K562 (cell line): ENCODE data around the gene BGLAP. TPM values are rescaled to one million over a fixed set of nuclear protein-coding genes. Genes with fewer than 3 reads are reported as not detected.
A peak's percentile ranks its signal among the peaks of the same experiment; 100 is the strongest.

Experiments used
- ATAC-seq: fragments of 200-7000 bp; cut with Tn5 transposase; 3 replicates; pipeline ENCODE4 v1.9.1; 2020; ENCODE audit warnings: moderate library complexity
- BruUV-seq: library from RNA; stranded (reverse); fragments of 400-500 nt; replicated peaks from 2 replicates; lab custom pipeline; 2021; lab: Mats Ljungman, UMichigan
- CTCF ChIA-PET: fragments of 300-600 bp; formaldehyde crosslinking; extraction: SDS; loops from one replicate; lab custom pipeline; 2021; ENCODE audit warnings: low intra/inter-chr PET ratio; lab: Yijun Ruan, JAX
- POLR2A ChIA-PET: fragments of 300-600, 350-650 bp; sonication (Branson Sonifier 250); formaldehyde crosslinking; extraction: SDS; loops from one replicate; lab custom pipeline; 2021; ENCODE audit warnings: antibody characterized with exemption, inconsistent platforms; lab: Yijun Ruan, JAX
- DNase-seq, 4 experiments: peaks; one replicate each; pipeline versions ENCODE4 v3.0.0 to v3.0.0-alpha.2; 2011 to 2018; ENCODE audit warnings: low spot score in 3 of 4, mixed read lengths in 3 of 4; ENCODE audit errors: extremely low read depth in 1 of 4
- FAIRE-seq: peaks from 2 replicates; lab custom pipeline; 2011; peaks lifted over from hg19 to GRCh38; lab: Jason Lieb, UNC
- H2AFZ ChIP-seq: 2 replicates; pipeline ENCODE4 v1.6.0; 2011; ENCODE audit warnings: low read depth, low read length, control low read depth, inconsistent platforms
- H3K27ac ChIP-seq: fragments of 200-600 bp; 3 replicates; pipeline ENCODE4 v1.8.0; 2011; ENCODE audit warnings: low read depth, mild to moderate bottlenecking, control low read depth, inconsistent platforms, low read length, moderate library complexity, mixed read lengths; ENCODE audit errors: extremely low read depth
- H3K27me3 ChIP-seq, 2 experiments: fragments of 300-600 bp in 1 of 2; 2 replicates in 1 of 2; 3 replicates in 1 of 2; pipeline versions ENCODE4 v1.6.0 to v1.8.0; 2011; ENCODE audit warnings: inconsistent platforms in 2 of 2, low read length in 2 of 2, mild to moderate bottlenecking in 1 of 2, mixed read lengths in 1 of 2, moderate library complexity in 1 of 2; ENCODE audit not compliant: control insufficient read depth in 2 of 2, insufficient read depth in 2 of 2
- H3K36me3 ChIP-seq: fragments of 300-600 bp; 3 replicates; pipeline ENCODE4 v1.8.0; 2011; ENCODE audit warnings: mild to moderate bottlenecking, low read length, inconsistent platforms; ENCODE audit not compliant: control insufficient read depth, insufficient read depth
- H3K4me1 ChIP-seq, 2 experiments: fragments of 200-600 bp in 1 of 2; replicated peaks in 1 of 2; 2 replicates in 1 of 2; 3 replicates in 1 of 2; pipeline versions ENCODE4 v1.5.1 to v1.8.0; 2011; ENCODE audit warnings: inconsistent platforms in 2 of 2, low read length in 2 of 2, mild to moderate bottlenecking in 1 of 2, mixed read lengths in 1 of 2, moderate library complexity in 1 of 2; ENCODE audit not compliant: control insufficient read depth in 2 of 2, insufficient read depth in 2 of 2
- H3K4me2 ChIP-seq: 2 replicates; pipeline ENCODE4 v1.6.1; 2011; ENCODE audit warnings: low read length, control low read depth, inconsistent platforms, mixed read lengths; ENCODE audit not compliant: insufficient read depth
- H3K4me3 ChIP-seq: fragments of 200-600 bp; sonication (generic), shearing (Covaris generic); 2 replicates; pipeline ENCODE4 v1.5.1; 2016; ENCODE audit warnings: control low read depth, inconsistent platforms
- H3K79me2 ChIP-seq: fragments of 200-600 bp; 3 replicates; pipeline ENCODE4 v1.8.0; 2011; ENCODE audit warnings: low read length, inconsistent platforms; ENCODE audit not compliant: control insufficient read depth, insufficient read depth
- H3K9ac ChIP-seq, 2 experiments: 2 replicates each; pipeline versions ENCODE4 v1.6.0 to v1.6.1; 2011; ENCODE audit warnings: low read depth in 2 of 2, low read length in 2 of 2, control low read depth in 1 of 2, inconsistent platforms in 1 of 2, mild to moderate bottlenecking in 1 of 2, mixed read lengths in 1 of 2; ENCODE audit not compliant: insufficient read depth in 1 of 2
- H3K9me1 ChIP-seq: one replicate; pipeline ENCODE4 v1.6.0; 2011; ENCODE audit warnings: inconsistent platforms, mild to moderate bottlenecking, low read length, moderate library complexity; ENCODE audit not compliant: control insufficient read depth, insufficient read depth
- H3K9me3 ChIP-seq: replicated peaks from 2 replicates; pipeline ENCODE4 v1.5.1; 2011; ENCODE audit warnings: low read depth, low read length, inconsistent platforms; ENCODE audit not compliant: control insufficient read depth, insufficient read depth
- H4K20me1 ChIP-seq: replicated peaks from 2 replicates; pipeline ENCODE4 v1.6.1; 2011; ENCODE audit warnings: low read length, inconsistent platforms, mixed read lengths; ENCODE audit not compliant: control insufficient read depth, insufficient read depth
- CBFA2T2 ChIP-seq: fragments of 450-650 bp; conservative IDR thresholded peaks from 2 replicates; pipeline ENCODE4 v1.6.1; 2017; ENCODE audit warnings: mild to moderate bottlenecking
- CEBPB ChIP-seq: fragments of 450-650 bp; IDR thresholded peaks from 2 replicates; pipeline ENCODE4 v1.6.1; 2016; ENCODE audit warnings: missing genetic modification characterization, missing compliant biosample characterization
- CEBPG ChIP-seq, 3 experiments: fragments of 200-800 bp in 1 of 3; sonication (Bioruptor generic) in 1 of 3; sonication (generic) in 1 of 3; formaldehyde crosslinking in 1 of 3; IDR thresholded peaks in 2 of 3; conservative IDR thresholded peaks in 1 of 3; 2 replicates each; pipeline versions ENCODE4 v1.6.1 to v1.8.0; 2016 to 2022; ENCODE audit warnings: missing compliant biosample characterization in 2 of 3, missing genetic modification characterization in 2 of 3, mild to moderate bottlenecking in 1 of 3, missing genetic modification reagents in 1 of 3
- EP300 ChIP-seq: IDR thresholded peaks from 2 replicates; pipeline ENCODE4 v1.6.1; 2012; ENCODE audit warnings: low read length, improper control_type of control experiment
- FOS ChIP-seq: IDR thresholded peaks from 3 replicates; pipeline ENCODE4 v1.6.1; 2011; ENCODE audit not compliant: insufficient read length; ENCODE audit errors: extremely low read depth
- GATAD2B ChIP-seq: fragments of 450-650 bp; IDR thresholded peaks from 2 replicates; pipeline ENCODE4 v1.6.1; 2017; ENCODE audit warnings: mild to moderate bottlenecking, borderline replicate concordance
- HEY1 ChIP-seq: fragments of 250-450 bp; sonication (Bioruptor Pico); IDR thresholded peaks from 2 replicates; pipeline ENCODE4 v1.5.0; 2020; ENCODE audit warnings: mild to moderate bottlenecking, moderate library complexity, borderline replicate concordance
- HMG20A ChIP-seq: fragments of 450-650 bp; formaldehyde crosslinking; conservative IDR thresholded peaks from 2 replicates; pipeline ENCODE4 v1.4.0; 2020; ENCODE audit warnings: mild to moderate bottlenecking, mixed read lengths
- LCOR ChIP-seq: sonication (generic); formaldehyde crosslinking; IDR thresholded peaks from 2 replicates; pipeline ENCODE4 v1.8.0; 2022; ENCODE audit warnings: mild to moderate bottlenecking, missing genetic modification reagents
- RHOXF2B ChIP-seq: fragments of 250-450 bp; sonication (Bioruptor Pico); conservative IDR thresholded peaks from 2 replicates; pipeline ENCODE4 v1.5.1; 2021
- TCF7 ChIP-seq: sonication (generic); IDR thresholded peaks from 2 replicates; pipeline ENCODE4 v1.6.1; 2016; ENCODE audit warnings: antibody characterized with exemption, borderline replicate concordance
- ZNF134 ChIP-seq: fragments of 250-450 bp; sonication (Bioruptor Pico); conservative IDR thresholded peaks from 2 replicates; pipeline ENCODE4 v1.4.0; 2020
- ZNF143 ChIP-seq: sonication (generic); formaldehyde crosslinking; IDR thresholded peaks from 2 replicates; pipeline ENCODE4 v1.9.0; 2022; ENCODE audit warnings: mild to moderate bottlenecking, missing genetic modification reagents
- ZNF347 ChIP-seq: fragments of 450-650 bp; formaldehyde crosslinking; IDR thresholded peaks from 2 replicates; pipeline ENCODE4 v1.4.0; 2020; ENCODE audit warnings: low read depth, mild to moderate bottlenecking, moderate library complexity
- WGBS: fragments of 100-300 bp; shearing (Covaris generic); methylation state at CpG from one replicate; pipeline ENCODE4 v1.1.6; 2016; ENCODE audit warnings: low coverage, mixed read lengths; ENCODE audit not compliant: insufficient coverage; ENCODE audit errors: missing lambda C conversion rate; 5-methylcytosine and 5-hydroxymethylcytosine counted together
- in situ Hi-C: fragments of 300-500 bp; cut with MboI; formaldehyde crosslinking; loops from 4 replicates; pipeline ENCODE4 v1.15.0; 2018; ENCODE audit warnings: inconsistent platforms, mixed read lengths
- intact Hi-C: fragments of 100-400 bp; cut with micrococcal nuclease; formaldehyde crosslinking; loops from 2 replicates; pipeline ENCODE4 v1.14.2; 2022
- polyA plus RNA-seq, 8 experiments: library from polyadenylated mRNA; depleted of rRNA in 4 of 8; stranded (reverse) in 5 of 8; unstranded in 3 of 8; fragments of >200 nt; fragmentation: Nextera tagmentation in 2 of 8; fragmentation: Illumina TruSeq in 1 of 8; extraction: Ambion mirVana in 2 of 8; extraction: Trizol in 1 of 8; gene quantifications; 2 replicates each; pipeline versions ENCODE4 v1.2.1 to v1.2.3, GENCODE V29; 2011 to 2014; ENCODE audit warnings: inconsistent platforms in 1 of 8, missing spikeins in 1 of 8
- total RNA-seq, 7 experiments: library from RNA; depleted of rRNA in 6 of 7; stranded (reverse); fragments of >200 nt in 6 of 7; fragmentation: Illumina TruSeq in 2 of 7; extraction: Trizol in 2 of 7; gene quantifications; 2 replicates each; pipeline versions ENCODE4 v1.2.1 to v1.2.3, GENCODE V29; 2011 to 2021; ENCODE audit warnings: low replicate concordance in 1 of 7

BGLAP gene
- total and polyA plus RNA-seq, 9 of the 15 experiments (the other 6 are each of a cell fraction or from before 2014, with no cell fraction given) = 0.15 to 1.4 (median 0.28) TPM; not detected in 3

- ATAC-seq = no peak
- H2AFZ ChIP-seq = no peak overlapping the region
- intact Hi-C loops = no loop called here
- CTCF ChIA-PET = no interaction called here
- H4K20me1 ChIP-seq = peaks cover 11% of the 10 kb centered on the region; the same call in 1 of the 2 replicates
- H3K36me3 ChIP-seq = peaks cover 89% of the 10 kb centered on the region
- no peak for DNase-seq
- no peak overlapping the region for H3K9ac ChIP-seq
- 88% methylated on average over 6 of the region's 6 CpGs for WGBS
- H3K9me1 ChIP-seq = no peaks in the 10 kb centered on the region
- BruUV-seq = no TSS peak
- H3K4me3 ChIP-seq = no peak overlapping the region
- FAIRE-seq = no peak
- no peak overlapping the region for H3K4me2 ChIP-seq
- POLR2A ChIA-PET = interaction anchor here (0.7 to 1.0 kb wide), 2 partner anchors 17 to 29 kb away, joined by 3 read pairs; partner anchors contain the start of gene PAQR6
- peaks cover 0 to 6% of the 10 kb centered on the region in 2 experiments; a peak in 3 of 5 replicates for H3K4me1 ChIP-seq
- peaks cover 35% of the 10 kb centered on the region for H3K79me2 ChIP-seq
- H3K9me3 ChIP-seq = no peaks in the 10 kb centered on the region
- no peaks in the 10 kb centered on the region for H3K27me3 ChIP-seq
- TF ChIP-seq CEBPG (CRISPR knock-in tag; IDR thresholded peaks at IDR 0.05) (0 out of 2 replicates have a peak, but pooled peaks have one; percentile 23), CEBPG (tag; conservative IDR thresholded peaks at IDR 0.05 in 1 of 2, IDR thresholded peaks at IDR 0.05 in 1 of 2) (no peak), CEBPB (tag) (peak; percentile 75), ZNF143 (CRISPR knock-in tag) (no peak)
- H3K27ac ChIP-seq = no peak overlapping the region
- in situ Hi-C loops = no loop called here
These were observed 35.0 kb downstream of the BGLAP start for GRCh38 chr1:156276966-156277381.

- intact Hi-C loops = no loop called here
- Histone ChIP-seq H3K36me3 (peaks cover 62% of the 10 kb centered on the region), H4K20me1 (peaks cover 11% of the 10 kb centered on the region; the same call in 1 of the 2 replicates), H3K9ac (no peak overlapping the region), H2AFZ (no peak overlapping the region), H3K9me3 (no peaks in the 10 kb centered on the region), H3K27ac (no peak overlapping the region), H3K27me3 (no peaks in the 10 kb centered on the region), H3K4me3 (no peak overlapping the region), H3K9me1 (no peaks in the 10 kb centered on the region), H3K4me1 (peaks cover 3 to 6% of the 10 kb centered on the region in 2 experiments; a peak in 3 of 5 replicates), H3K4me2 (no peak overlapping the region), H3K79me2 (peaks cover 52% of the 10 kb centered on the region)
- TF ChIP-seq RHOXF2B (CRISPR knock-in tag) (no peak), FOS (no peak), HEY1 (CRISPR knock-in tag) (no peak), ZNF347 (CRISPR knock-in tag) (no peak), EP300 (no peak), LCOR (CRISPR knock-in tag) (no peak), CBFA2T2 (no peak), TCF7 (no peak), GATAD2B (no peak), ZNF134 (no peak), HMG20A (CRISPR knock-in tag) (no peak)
- DNase-seq = no peak
- no peak for FAIRE-seq
- no TSS peak for BruUV-seq
- no peak for ATAC-seq
- in situ Hi-C loops = no loop called here
- ChIA-PET CTCF (interaction anchor here (0.6 kb wide), 1 partner anchor 151 kb away, joined by 3 read pairs; no protein-coding TSS in a partner anchor), POLR2A (interaction anchor here (0.6 to 6.3 kb wide), 7 partner anchors 9 to 157 kb away, joined by 3 to 63 read pairs (median 4); no protein-coding TSS in a partner anchor)
- 88% methylated on average over 3 of the region's 3 CpGs for WGBS
These were observed 37.9 kb downstream of the BGLAP start for GRCh38 chr1:156279837-156280236.
